SIG-M5 (cell line): ENCODE results near the gene GTPBP4.

Source experiments
- DNase-seq: peaks from one replicate; lab custom pipeline; 2025; lab: John Stamatoyannopoulos, UW

Gene GTPBP4

GRCh38 chr10:987870-988666, at the start of gene GTPBP4:
TSS of gene GTPBP4 (plus strand) at chr10:988434. CDS start at chr10:988480, 46 bp downstream.
- DNase-seq, result peak; percentile 53

- no peak for DNase-seq
Measured at GRCh38 chr10:938941-939678, 49.1 kb upstream of the GTPBP4 start.

DNA sequence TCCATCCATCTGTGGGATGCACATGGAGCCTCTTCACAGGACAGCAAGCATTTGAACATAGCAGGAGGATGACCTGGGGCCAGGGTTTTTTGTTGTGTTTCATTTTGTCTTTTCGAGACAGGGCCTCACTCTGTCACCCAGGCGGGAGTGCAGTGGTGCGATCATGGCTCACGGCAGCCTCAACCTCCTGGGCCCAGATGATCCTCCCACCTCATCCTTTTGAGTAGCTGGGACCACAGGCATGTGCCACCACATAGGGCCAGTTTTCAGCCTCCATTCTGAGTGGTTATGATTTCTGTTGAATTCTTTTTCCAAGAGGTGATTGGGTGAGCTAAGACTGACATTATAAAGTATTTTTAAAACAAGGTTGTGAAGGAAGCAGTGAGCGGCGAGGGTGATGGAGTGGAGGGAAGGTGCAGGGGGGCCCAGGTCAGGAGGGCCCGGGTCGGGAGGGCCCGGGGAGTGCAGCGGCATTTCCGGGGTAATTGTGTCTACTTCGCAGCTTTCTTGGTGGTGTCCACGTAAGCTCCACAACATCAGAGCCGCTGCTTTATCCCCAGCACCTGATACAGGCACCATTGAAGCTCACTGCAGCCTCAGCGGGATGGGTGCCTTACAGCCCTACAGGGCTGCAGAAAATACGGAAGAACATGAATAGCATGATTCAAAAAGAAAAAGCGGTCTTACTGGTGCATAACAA, 44.8 kb upstream of the GTPBP4 start:
- no peak for DNase-seq

DNA sequence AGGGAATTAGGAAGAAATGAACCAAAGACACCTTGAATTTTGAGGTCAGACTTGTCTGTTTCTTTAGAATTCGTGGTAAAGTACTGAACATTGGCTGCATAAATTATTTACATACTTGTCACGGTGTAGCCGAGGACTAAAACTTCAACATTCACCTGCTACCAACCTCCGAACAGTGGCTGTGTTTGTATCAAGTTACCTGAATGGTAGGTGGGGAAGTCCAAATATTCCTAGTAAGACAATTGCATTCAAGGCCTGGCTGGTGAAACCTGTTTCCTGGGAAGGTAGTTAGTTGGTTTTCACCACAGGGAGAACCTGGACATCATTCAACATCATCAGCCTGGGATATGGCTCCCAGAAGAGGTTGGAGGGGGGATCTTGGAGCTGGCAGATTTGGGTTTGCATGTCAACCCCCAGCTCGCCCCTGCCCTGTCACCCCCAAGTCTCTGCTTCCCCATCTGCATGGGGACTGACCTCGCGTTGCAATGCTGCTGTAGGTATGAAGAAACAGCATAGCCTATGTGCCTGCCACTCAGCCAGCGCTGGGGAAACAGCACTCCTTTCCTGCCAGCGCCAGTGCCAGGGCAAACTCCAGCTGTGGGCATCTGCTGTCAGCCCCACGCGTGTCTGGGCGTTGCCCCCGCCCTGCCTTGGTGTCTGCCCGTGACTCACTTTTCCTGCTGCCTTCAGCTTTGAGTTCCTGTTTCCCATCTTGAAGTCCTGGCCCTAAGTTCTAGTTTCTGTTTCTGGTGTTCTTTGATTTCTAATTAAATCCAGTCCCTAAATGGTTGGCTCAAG, 44.0 kb upstream of the GTPBP4 start:
- no peak for DNase-seq

- no peak for DNase-seq
Measured at GRCh38 chr10:945778-946177, 42.5 kb upstream of the GTPBP4 start.

DNA sequence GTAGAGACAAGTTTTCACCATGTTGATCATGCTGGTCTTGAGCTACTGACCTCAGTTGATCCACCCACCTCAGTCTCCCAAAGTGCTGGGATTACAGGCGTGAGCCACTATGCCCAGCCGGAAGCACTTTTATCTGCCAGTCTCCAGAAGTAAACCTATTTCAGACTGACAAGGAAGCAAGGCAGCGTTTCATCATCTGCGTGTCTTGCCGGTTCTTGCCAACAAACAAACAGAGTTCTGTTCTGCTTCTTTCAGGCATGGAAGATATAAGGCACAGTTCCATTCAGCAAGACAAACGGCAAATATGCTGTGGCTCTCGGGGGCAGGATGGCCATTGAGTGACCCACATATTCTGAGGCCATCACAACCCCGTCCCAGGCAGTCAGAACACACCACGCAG, 41.2 kb upstream of the GTPBP4 start:
- no peak for DNase-seq

DNA sequence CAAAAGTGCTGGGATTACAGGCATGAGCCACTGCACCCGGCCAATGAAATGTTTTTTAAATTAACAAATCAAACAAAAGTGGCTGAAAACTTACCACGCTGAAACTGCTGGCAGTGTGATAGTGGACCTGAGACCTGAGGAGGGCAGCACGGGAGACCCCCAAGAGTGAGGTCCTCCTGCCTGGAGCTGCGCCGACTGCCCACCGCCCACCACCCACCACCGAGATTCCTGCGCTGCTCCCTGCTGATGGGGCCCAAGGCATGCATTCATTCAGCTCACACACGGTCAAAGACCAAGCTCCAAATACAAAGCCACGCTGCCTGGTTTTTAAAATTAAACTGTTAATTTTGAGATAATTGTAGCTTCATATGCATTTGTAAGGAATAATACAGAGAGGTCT, 40.4 kb upstream of the GTPBP4 start:
- DNase-seq, result no peak

DNA sequence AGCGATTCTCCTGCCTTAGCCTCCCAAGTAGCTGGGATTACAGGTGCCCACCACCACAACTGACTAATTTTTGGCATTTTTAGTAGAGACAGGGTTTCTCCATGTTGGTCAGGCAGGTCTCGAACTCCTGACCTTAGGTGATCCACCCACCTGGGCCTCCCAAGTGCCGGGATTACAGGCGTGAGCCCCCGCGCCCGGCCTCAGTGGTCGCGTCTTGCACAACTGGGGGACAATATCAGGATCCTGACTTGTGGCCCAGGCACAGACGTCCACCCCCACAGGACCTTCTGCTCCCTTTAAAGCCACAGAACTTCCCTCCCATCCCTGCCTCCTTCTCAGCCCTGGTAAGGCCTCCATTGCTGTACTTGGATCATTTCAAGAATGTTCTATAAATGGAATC, 39.9 kb upstream of the GTPBP4 start:
- DNase-seq, result no peak

DNA sequence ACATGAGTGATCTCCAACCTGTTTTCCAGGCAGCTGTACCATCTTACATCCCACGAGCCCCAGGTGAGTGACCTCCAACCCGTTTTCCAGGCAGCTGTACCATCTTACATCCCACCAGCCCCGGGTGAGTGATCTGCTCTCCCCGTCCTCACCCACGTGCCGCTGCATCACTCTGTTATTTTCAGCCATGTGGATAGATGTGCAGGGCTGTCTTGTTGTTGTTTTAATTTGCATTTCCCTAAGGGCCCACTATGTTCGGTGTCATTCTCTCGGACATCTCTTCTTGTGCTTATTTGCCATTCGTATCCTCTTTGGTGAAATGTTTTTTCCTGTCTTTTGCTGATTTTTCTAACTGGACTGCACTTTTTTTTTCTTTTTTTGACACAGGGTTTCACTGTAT, 38.8 kb upstream of the GTPBP4 start:
- DNase-seq, result no peak

DNA sequence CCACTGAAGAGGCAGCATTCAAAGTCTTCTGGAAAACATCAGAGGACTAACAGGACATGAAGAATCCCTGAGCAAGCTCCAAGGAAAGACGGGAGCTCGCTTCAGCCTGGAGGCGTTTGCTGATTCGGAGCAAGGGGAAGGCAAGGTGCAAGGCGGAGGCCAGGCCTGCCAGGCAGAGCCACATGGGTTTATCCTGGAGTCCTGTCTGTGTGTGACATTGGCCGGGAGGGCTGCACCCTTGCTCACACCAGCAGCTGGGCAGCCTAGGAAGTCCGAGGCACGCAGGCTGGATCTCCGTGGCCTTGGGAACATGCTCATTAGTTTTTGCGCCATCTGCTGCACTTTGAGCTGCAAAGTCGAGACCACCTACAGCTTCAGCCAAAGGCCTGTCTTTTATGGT, 34.4 kb upstream of the GTPBP4 start:
- DNase-seq, result no peak

GRCh38 chr10:954396-954795, 33.8 kb upstream of the GTPBP4 start:
- DNase-seq, result no peak

GRCh38 chr10:955127-955819, 33.0 kb upstream of the GTPBP4 start:
- no peak for DNase-seq

- DNase-seq, result no peak
Measured at GRCh38 chr10:955820-956217, 32.4 kb upstream of the GTPBP4 start.

DNA sequence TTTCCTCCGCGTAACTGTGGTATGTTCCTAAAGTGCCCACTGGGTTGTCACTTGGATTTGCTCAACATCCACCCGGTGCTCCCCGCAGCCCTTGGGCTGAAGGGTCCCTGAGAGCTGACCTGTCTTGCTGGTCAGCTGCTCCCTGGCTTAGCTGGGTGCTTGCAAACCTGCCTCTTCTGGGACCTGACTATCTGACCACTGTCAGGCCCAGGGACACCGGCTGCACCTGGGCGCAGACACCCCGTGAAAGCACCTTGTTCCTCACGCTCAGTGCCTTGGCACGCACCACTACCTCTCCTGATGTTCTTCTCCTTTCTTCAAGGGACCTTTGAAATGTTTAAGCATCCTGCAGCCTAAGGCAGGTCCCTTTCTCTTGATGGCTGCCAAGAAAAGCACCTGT, 30.1 kb upstream of the GTPBP4 start:
- no peak for DNase-seq

DNA sequence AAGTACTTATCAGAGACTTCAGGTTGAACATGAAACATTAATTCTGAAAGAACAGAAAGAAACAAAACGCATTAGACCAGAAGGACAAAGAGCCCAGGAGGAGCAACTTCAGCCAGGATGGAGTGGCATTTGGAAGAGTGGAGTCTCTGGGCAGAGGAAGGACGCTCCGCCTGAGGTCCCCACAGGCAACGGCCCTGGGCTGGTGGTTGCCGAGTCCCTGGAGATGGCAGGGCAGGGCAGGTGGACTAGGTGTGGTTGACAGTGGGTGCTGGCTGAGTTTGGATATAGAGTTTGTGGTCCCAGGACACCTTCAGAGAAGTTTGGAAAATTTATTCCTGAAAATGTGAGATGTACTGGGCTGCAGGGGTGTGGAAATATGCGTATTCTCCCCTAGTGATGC, 29.4 kb upstream of the GTPBP4 start:
- no peak for DNase-seq

- DNase-seq, result no peak
Measured at GRCh38 chr10:962342-962741, 25.9 kb upstream of the GTPBP4 start.

DNA sequence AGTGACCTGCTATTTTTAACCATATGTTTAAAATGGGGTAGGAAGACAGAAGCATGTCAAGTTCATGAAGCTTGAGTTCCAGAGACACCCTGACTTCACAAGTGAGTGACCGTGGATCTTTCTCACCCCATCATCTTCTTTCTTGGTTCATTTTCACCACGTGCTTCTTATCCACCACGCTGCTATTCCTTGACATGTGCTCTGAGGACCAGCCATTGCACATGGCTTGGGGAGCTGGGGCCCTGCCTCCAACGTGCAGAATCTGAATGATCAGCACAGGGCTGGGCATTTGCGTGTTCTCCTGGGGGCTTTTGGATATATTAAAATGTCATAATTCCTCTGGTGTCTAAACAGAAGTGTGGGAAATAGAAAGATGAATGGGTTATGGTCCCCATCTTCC, 25.0 kb upstream of the GTPBP4 start:
- no peak for DNase-seq

GRCh38 chr10:963655-964054, 24.6 kb upstream of the GTPBP4 start:
- DNase-seq, result no peak

- no peak for DNase-seq
Measured at GRCh38 chr10:964321-964987, 23.8 kb upstream of the GTPBP4 start.

- no peak for DNase-seq
Measured at GRCh38 chr10:964988-965417, 23.2 kb upstream of the GTPBP4 start.
